Measurements from ENCODE around the gene WBP1L. TPM values are rescaled to one million over a fixed set of nuclear protein-coding genes. Genes with fewer than 3 reads are reported as not detected.
"Not testable (repeated sequence)": the region's sequence is repeated elsewhere in the genome, so short reads cannot be mapped to it uniquely, and the experiment has no call there.

The WBP1L gene
- polyA plus RNA-seq, 1 experiment: 27.6 TPM

GRCh38 chr10:102814873-102815661 lies 71.3 kb downstream of the WBP1L start:
- ChIA-PET POLR2A (interaction anchor here (0.6 to 1.7 kb wide), 5 partner anchors 11 to 72 kb away, joined by 3 to 16 read pairs (median 4); no protein-coding TSS in a partner anchor), CTCF (interaction anchor here (2.2 kb wide), 1 partner anchor 86 kb away, joined by 6 read pairs; no protein-coding TSS in a partner anchor)
- H3K27me3 ChIP-seq (ENCODE audit: control insufficient read depth, insufficient read depth, low read length): no peaks in the 10 kb centered on the region
- TF ChIP-seq CTCF (IDR thresholded peaks at IDR 0.05; ENCODE audit: low read depth, low read length): no peak
- H3K27ac ChIP-seq (ENCODE audit: low read depth, low read length): peak overlapping the region; percentile 98
- H3K4me3 ChIP-seq (ENCODE audit: low read depth, low read length): no peak overlapping the region
- no peak for DNase-seq (ENCODE audit: low read depth, low spot score)
- H3K9me3 ChIP-seq (ENCODE audit: control insufficient read depth, insufficient read depth, low read length): no peaks in the 10 kb centered on the region; the same call in 1 of the 2 replicates

GRCh38 chr10:102815790-102816549 lies 72.2 kb downstream of the WBP1L start:
- TF ChIP-seq CTCF (IDR thresholded peaks at IDR 0.05; ENCODE audit: low read depth, low read length): no peak
- peak overlapping the region; percentile 98 for H3K27ac ChIP-seq (ENCODE audit: low read depth, low read length)
- no peak overlapping the region for H3K4me3 ChIP-seq (ENCODE audit: low read depth, low read length)
- H3K9me3 ChIP-seq (ENCODE audit: control insufficient read depth, insufficient read depth, low read length): no peaks in the 10 kb centered on the region; the same call in 1 of the 2 replicates
- peak; percentile 81 for DNase-seq (ENCODE audit: low read depth, low spot score)
- CTCF ChIA-PET: interaction anchor here (1.2 to 2.2 kb wide), 3 partner anchors 18 to 85 kb away, joined by 4 to 6 read pairs (median 4); no protein-coding TSS in a partner anchor
- POLR2A ChIA-PET: interaction anchor here (0.6 to 1.7 kb wide), 5 partner anchors 12 to 74 kb away, joined by 3 to 16 read pairs (median 4); no protein-coding TSS in a partner anchor
- no peaks in the 10 kb centered on the region for H3K27me3 ChIP-seq (ENCODE audit: control insufficient read depth, insufficient read depth, low read length)

GRCh38 chr10:102817175-102817574 lies 73.4 kb downstream of the WBP1L start:
- POLR2A ChIA-PET: interaction anchor here (1.7 kb wide), 1 partner anchor 64 kb away, joined by 6 read pairs; no protein-coding TSS in a partner anchor
- peak overlapping the region; percentile 98 for H3K27ac ChIP-seq (ENCODE audit: low read depth, low read length)

GRCh38 chr10:102819054-102819453 lies 75.3 kb downstream of the WBP1L start:
- POLR2A ChIA-PET: no interaction called here

More at GRCh38 chr10:102817175-102817574, 73.4 kb downstream of the WBP1L start:
- Histone ChIP-seq H3K4me3 (ENCODE audit: low read depth, low read length) (no peak overlapping the region), H3K9me3 (ENCODE audit: control insufficient read depth, insufficient read depth, low read length) (no peaks in the 10 kb centered on the region; the same call in 1 of the 2 replicates), H3K27me3 (ENCODE audit: control insufficient read depth, insufficient read depth, low read length) (no peaks in the 10 kb centered on the region)
- CTCF ChIA-PET: interaction anchor here (0.7 to 1.3 kb wide), 2 partner anchors 16 to 17 kb away, joined by 4 read pairs; no protein-coding TSS in a partner anchor
- no peak for TF ChIP-seq CTCF (IDR thresholded peaks at IDR 0.05; ENCODE audit: low read depth, low read length)
- DNase-seq (ENCODE audit: low read depth, low spot score): no peak

GRCh38 chr10:102820008-102820407 lies 76.3 kb downstream of the WBP1L start:
- H3K27ac ChIP-seq (ENCODE audit: low read depth, low read length); DNase-seq (ENCODE audit: low read depth, low spot score); H3K4me3 ChIP-seq (ENCODE audit: low read depth, low read length); H3K27me3 ChIP-seq (ENCODE audit: control insufficient read depth, insufficient read depth, low read length); POLR2A ChIA-PET; H3K9me3 ChIP-seq (ENCODE audit: control insufficient read depth, insufficient read depth, low read length): not testable (repeated sequence)
- CTCF ChIA-PET: interaction anchor here (0.6 kb wide), 1 partner anchor 12 kb away, joined by 3 read pairs; no protein-coding TSS in a partner anchor

More at GRCh38 chr10:102819054-102819453, 75.3 kb downstream of the WBP1L start:
- Histone ChIP-seq H3K27ac (ENCODE audit: low read depth, low read length) (no peak overlapping the region), H3K9me3 (ENCODE audit: control insufficient read depth, insufficient read depth, low read length) (no peaks in the 10 kb centered on the region), H3K4me3 (ENCODE audit: low read depth, low read length) (no peak overlapping the region), H3K27me3 (ENCODE audit: control insufficient read depth, insufficient read depth, low read length) (no peaks in the 10 kb centered on the region)
- TF ChIP-seq CTCF (IDR thresholded peaks at IDR 0.05; ENCODE audit: low read depth, low read length): no peak
- no peak for DNase-seq (ENCODE audit: low read depth, low spot score)
- CTCF ChIA-PET: no interaction called here
